H1 (cell line): ENCODE measurements around the gene HOMER2. TPM values are rescaled to one million over a fixed set of nuclear protein-coding genes. Genes with fewer than 3 reads are reported as not detected.

Source experiments
- CHD2 ChIP-seq: IDR thresholded peaks from 2 replicates; pipeline ENCODE4 v1.6.1; 2012; ENCODE audit warnings: low read length, improper control_type of control experiment
- CREB1 ChIP-seq: IDR thresholded peaks from 2 replicates; pipeline ENCODE4 v1.6.1; 2012; ENCODE audit warnings: inconsistent platforms
- GABPA ChIP-seq: IDR thresholded peaks from 2 replicates; pipeline ENCODE4 v1.6.1; 2011; ENCODE audit warnings: mild to moderate bottlenecking, low read length, moderate library complexity, borderline replicate concordance; ENCODE audit not compliant: insufficient read depth
- SAP30 ChIP-seq: fragments of 300-600 bp; sonication (generic); IDR thresholded peaks from 2 replicates; pipeline ENCODE4 v1.7.1; 2012; ENCODE audit warnings: low read length, moderate library complexity, mild to moderate bottlenecking, inconsistent platforms; ENCODE audit not compliant: insufficient read depth, insufficient replicate concordance
- SP1 ChIP-seq: IDR thresholded peaks from 2 replicates; pipeline ENCODE4 v1.6.1; 2011; ENCODE audit warnings: low read depth, low read length
- TCF12 ChIP-seq: IDR thresholded peaks from 2 replicates; pipeline ENCODE4 v1.6.1; 2011; ENCODE audit warnings: low read depth, mild to moderate bottlenecking, low read length
- TEAD4 ChIP-seq: IDR thresholded peaks from 2 replicates; pipeline ENCODE4 v1.6.1; 2012; ENCODE audit warnings: low read depth, low read length, inconsistent platforms, mixed read lengths
- ZNF274 ChIP-seq: IDR thresholded peaks from 2 replicates; pipeline ENCODE4 v1.7.0; 2012; ENCODE audit warnings: low read length, borderline replicate concordance; ENCODE audit errors: extremely low read depth
- polyA plus RNA-seq, 7 experiments: library from polyadenylated mRNA; depleted of rRNA in 3 of 7; stranded (reverse) in 5 of 7; unstranded in 2 of 7; fragments of >200 nt in 5 of 7; fragments of 200-250 nt in 2 of 7; gene quantifications; 1 replicate in 5 of 7; 2 replicates in 1 of 7; 4 replicates in 1 of 7; pipeline versions ENCODE4 v1.2.1 to v1.2.3, GENCODE V29; 2011 to 2013; ENCODE audit warnings: missing spikeins in 2 of 7, mixed read lengths in 2 of 7
- total RNA-seq: library from RNA; stranded (reverse); fragmentation: NEBNext Ultra II Directional; extraction: Animal tissue kit (Norgen Biotek cat#: 25700); gene quantifications from 2 replicates; pipeline ENCODE4 v1.2.1, GENCODE V29; 2021

Gene HOMER2
- total and polyA plus RNA-seq, 2 of the 8 experiments (the other 6 are each of a cell fraction or from before 2014, with no cell fraction given) = 12.5 to 27.6 TPM

GRCh38 chr15:82935382-82935781 lies 17.1 kb downstream of the HOMER2 start (continued):
- TF ChIP-seq SAP30 = no peak
- TF ChIP-seq GABPA = no peak
- TF ChIP-seq CREB1 = no peak
- TF ChIP-seq CHD2 = no peak
- no peak for TF ChIP-seq ZNF274
- TF ChIP-seq TEAD4 = no peak
- TF ChIP-seq SP1 = no peak
- TF ChIP-seq TCF12 = no peak
